Stimulated activated naive CD8-positive, alpha-beta T cell treated with anti-CD3 and anti-CD28 coated beads, Interleukin-15, Interleukin-2, amounts not matched to agents 100 U/mL and 50 U/mL, for 24 hours (primary cell): ENCODE results near the gene DOP1A.
A peak's percentile ranks its signal among the peaks of the same experiment; 100 is the strongest.

Experiments
- ATAC-seq: fragments of 150-1000 bp; cut with Tn5 transposase; one replicate; pipeline ENCODE4 v1.10.0; 2021
- DNase-seq: peaks from one replicate; pipeline ENCODE4 v3.0.0; 2021

Gene DOP1A

DNA sequence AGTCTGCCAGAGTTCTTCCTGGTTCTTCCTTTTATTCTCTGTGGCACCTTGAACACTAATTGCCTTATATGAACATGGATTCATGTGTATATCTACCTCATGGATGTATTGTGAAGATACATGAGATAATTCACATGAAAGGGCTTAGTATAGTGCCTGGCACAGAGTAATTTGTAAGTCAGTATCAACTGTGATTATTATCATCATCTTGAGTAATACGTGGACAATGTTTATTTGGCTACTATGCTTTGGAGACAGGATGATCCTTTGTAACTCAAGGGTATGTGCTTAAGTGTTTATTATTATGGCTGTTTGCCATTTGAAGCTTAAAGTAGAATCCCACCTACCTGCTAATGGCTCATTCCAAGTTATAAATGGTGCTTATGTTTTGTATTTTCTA is 16.0 kb downstream of the DOP1A start:
- DNase-seq: no peak

DNA sequence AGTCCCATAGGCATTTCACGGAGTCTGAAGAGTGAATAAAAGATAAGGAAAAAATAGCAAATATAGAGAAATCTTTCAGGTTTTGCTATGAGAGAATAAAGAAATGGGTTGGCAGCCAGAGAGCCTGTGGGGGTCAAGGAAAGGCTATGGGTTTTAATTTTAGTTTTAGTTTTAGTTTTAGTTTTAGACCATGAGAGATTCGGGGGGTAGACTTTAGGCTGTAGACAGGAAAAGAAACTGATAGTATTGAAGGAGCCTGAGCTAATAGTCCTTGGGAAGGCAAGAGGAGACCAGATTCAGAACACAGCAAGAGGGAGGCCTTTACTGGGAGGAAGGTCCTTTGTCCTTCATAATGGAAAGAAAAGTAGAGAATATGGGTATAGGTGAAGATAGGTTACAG is 19.3 kb downstream of the DOP1A start:
- ATAC-seq: peak; percentile 57
- no peak for DNase-seq

More for the DNA sequence above, 16.0 kb downstream of the DOP1A start:
- ATAC-seq: no peak

DNA sequence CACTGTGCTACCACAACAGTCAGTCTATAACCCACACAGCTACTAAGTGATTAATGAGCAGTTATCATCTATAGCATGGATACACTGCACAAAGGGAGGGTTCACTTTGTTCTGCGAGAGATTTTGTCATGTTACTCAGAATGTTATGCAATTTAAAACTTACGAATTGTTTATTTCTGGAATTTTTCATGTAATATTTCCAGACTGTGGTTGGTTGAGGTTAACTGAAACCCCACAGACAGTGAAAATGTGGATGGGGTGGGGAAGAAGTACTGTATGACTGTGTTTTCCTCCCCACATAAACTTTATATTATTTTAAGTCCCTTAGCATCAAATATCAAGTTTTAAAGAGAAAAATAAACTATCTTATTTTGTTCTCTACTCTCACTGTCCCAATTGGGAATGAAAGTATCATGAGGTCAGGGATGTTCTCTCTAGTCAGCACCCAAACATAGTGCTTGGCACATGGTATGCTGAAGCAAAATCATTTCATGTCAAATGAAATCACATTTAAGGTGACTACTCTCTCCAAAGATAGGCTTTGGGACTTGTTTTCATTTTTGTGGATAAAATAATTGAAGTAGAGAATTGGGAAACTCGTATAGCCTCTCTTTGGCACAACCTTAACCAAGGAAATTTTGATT is 25.4 kb downstream of the DOP1A start:
- DNase-seq (no peak), ATAC-seq (no peak)

DNA sequence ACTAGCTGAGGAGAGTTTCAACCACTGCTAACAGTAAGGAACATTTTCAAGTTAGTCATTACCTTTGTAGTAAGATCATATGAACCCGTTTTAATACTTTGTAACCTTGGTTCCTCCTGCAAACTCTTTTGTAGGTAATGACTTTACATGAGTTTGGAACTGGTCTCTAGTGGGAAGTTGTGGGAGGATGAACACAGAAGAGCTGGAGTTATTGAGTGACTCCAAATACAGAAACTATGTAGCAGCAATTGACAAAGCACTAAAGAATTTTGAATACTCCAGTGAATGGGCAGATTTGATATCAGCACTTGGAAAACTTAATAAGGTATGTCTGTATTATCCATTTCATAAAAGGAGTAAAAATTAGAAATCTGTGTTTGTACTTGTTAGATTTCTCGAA is 29.3 kb downstream of the DOP1A start:
- ATAC-seq (no peak), DNase-seq (no peak)

DNA sequence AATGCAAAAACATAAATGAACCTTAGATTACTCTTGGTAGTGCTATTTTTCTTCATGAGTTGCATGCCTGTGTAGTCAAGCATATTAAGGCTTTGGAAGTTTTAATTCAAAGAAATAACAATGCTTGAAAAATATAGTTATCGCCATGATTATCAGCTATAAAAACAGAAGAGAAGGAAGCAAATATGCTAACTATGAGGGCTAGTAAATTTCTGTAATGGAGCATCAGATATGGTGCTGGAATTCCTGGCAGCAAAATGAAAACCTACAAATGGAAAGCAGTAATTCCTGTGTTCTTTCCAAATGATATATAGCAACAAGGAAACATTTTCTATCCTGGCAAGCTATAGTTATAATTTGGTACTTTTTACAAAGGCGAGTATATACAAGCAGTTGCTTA is 29.7 kb downstream of the DOP1A start:
- ATAC-seq (no peak), DNase-seq (no peak)

DNA sequence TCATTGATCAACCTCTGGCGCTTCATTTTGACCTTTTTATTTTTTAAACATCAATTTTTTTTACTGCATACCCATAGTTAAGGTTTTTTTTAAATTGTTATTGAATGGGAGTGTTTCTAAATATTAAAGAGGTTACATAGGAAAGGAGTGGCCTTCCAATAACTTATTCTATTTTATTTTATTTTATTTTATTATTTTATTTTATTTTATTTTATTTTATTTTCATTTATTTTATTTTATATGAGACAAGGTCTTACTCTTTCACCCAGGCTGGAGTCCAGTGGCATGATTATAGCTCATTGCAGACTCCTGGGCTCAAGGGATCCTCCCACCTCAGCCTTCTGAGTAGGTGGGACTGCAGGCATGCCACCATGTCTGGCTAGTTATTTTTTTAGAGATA is 30.2 kb downstream of the DOP1A start:
- ATAC-seq (no peak), DNase-seq (no peak)

DNA sequence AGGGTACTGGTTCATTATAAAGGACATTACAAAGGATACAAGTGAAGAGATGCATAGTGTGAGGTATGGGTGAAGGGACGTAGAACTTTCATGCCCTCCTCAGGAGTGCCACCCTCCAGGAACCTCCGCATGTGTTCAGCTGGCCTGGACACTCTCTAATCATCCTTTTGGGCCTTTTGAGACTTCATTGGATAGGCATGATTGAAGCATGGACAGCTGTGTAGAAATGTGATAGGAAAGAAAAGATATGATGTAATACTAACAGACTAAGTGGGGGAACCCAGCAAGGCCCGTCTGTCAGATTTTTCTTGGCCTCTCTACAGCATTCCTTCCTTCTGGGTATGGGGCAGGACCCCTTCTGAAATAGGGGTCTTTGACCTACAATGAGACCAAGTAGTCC is 31.1 kb downstream of the DOP1A start:
- DNase-seq (no peak), ATAC-seq (no peak)

DNA sequence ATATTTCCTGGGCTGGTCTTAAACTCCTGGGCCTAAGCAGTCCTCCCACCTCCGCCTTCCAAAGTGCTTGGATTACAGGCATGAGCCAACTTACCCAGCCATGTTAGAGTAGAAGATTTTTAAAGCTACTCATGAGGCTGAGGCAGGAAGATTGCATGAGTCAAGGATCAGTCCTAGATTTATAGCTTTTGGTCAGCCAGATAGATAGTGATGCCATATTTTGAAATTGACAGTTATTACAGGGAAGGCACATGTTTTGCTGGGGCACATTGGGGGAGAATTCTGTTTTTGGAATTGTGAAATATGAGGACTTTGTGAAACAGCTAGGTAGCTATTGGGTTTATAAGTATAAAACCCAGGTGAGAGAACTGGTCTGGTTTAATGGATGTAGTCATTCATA is 40.9 kb downstream of the DOP1A start:
- ATAC-seq: no peak
- no peak for DNase-seq

DNA sequence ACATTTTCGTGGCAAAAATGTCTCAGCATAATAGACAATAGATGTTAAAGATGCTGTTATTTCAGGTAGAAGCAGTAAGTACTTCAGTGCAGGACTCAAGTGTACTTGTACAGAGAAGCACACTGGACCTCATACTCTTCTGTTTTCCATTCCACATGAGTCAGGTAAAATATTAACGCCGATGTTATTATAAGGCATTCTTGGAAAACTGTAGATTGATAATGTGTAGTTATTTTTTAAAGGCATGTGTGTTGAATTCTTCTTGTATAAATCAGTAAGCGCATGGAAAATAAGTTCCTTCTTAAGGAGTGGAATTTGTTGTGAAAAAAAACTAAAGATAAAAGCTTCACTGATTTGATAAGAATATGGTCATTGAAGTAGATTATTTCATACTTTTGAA is 45.8 kb downstream of the DOP1A start:
- ATAC-seq (no peak), DNase-seq (no peak)

DNA sequence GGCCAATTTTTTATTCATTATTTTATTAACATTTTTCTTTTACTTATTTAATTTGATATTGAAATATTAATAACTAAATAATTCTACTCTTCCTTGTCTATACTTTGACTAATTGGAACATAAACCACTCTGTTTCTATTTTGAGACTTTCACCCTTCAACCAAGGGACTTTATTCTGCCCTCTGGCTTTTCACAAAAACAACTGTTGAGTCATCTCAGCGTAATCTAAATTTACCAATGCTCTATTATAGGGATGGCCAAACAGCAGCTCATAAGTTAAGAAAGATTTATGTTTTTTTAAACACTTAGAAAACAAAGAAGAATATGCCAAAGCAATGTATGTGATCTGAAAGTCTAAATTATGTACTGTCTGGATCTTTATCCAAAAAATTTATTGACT is 46.7 kb downstream of the DOP1A start:
- DNase-seq (no peak), ATAC-seq (no peak)

DNA sequence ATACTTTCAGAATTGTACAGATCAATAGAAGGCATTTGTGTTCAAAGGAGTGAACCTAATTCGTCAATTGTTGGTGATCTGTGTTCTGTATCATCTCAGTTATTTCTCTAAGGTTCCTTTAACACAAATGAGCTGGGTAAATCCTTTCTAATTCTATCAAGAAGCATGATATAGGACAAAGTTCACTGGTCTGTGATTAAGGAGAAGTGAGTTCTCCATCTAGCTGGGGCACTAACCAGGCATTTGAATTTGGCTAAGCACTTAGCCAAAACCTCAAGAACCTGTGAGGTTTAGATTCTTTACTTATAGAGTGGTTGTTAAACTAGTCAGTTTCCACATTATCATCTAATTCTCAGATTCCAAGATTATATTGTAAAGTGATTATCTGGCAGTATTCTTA is 50.3 kb downstream of the DOP1A start:
- no peak for ATAC-seq
- DNase-seq: no peak

DNA sequence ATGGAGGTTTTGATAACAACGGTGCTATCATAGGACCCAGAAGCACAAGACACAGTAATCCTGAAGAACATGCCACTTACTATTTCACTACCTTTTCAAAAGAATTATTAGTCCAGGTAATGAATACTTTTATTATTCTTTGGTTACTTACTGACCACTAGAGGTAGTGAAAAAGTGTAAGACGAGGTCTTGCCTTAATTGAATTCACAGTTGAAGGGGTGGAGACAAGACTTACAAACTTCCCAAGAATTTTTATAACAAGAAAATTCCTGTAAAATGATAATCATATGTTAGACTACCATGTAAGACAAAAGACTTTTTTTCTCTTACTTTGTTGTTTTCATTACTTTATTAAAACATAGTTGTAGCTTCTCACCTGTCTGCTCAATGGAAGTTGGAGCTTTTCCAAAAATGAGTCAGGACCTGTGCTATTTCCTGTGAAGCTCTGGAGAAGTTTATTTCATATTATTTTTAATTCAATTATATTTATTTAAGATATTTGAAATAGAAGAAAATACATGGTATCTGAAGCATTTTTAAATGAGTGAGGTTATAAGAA is 52.4 kb downstream of the DOP1A start:
- DNase-seq (no peak), ATAC-seq (no peak)

DNA sequence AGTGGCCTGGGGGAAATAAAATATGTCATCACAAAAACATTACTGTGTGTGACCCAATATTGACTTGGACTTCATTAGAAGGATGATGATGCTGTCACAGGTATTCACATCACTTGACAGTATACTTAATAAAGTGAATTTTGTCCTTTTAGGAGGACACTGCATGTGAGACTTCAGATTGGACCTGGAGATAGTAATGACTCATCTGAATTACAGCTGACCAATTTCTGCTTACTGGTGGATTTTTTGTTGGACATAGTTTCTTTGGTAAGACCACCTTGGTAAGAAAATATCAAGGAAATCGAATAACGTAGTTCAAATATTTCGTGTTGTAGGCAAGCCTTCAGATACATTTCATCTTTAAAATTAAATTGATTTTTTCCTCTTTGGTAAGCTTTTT is 57.1 kb downstream of the DOP1A start:
- ATAC-seq: no peak

DNA sequence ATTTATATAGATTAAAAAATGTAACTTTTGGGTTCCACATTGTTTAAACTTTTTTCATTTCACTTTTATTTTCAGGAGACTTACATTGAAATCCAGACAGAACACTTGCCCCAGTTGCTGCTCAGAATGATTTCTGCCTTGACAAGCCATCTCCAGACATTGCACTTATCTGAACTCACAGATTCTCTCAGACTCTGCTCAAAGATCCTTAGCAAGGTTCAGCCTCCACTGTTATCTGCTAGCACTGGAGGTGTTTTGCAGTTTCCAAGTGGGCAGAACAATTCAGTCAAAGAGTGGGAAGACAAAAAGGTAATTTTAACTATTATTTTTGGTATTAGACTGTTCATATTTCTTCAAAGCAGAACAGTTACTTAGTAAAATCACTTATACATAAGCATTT is 58.0 kb downstream of the DOP1A start:
- DNase-seq (no peak), ATAC-seq (no peak)

More for the DNA sequence above, 57.1 kb downstream of the DOP1A start:
- no peak for DNase-seq

DNA sequence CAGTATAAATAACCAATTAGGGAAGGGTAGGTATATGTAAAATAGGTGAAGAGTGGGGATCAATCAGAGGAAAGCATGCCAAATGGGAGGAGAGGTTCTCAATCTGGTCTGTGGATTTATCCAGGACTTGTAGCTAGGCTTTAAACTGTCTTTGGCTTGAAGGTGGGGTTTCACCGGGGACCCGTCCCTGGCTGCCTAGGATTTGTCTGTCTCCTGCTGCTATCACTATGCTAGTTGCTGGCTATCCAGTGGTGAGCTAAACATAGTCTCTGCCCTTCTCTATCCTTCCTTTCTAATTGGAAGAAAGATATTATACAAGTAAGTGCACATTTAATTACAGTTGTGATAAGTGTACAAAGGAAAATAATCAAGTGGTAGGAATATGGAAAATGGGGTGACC is 58.8 kb downstream of the DOP1A start:
- no peak for DNase-seq
- ATAC-seq: no peak

DNA sequence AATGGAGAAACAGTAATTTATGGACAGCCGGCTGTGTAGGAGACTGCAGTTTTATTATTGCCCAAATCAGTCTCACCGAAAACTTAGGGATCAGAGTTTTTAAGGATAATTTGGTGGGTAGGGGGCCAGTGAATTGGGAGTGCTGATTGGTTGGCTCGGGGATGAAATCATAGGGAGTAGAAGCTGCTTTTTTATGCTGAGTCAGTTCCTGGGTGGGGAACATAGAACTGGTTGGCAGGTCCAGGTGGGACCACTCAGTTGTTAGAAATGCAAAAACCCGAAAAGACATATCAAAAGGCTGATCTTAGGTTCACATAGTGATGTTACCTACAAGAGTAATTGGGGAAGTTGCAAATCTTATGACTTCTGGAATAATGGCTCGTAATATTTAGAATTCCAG is 59.3 kb downstream of the DOP1A start:
- no peak for DNase-seq
- no peak for ATAC-seq

DNA sequence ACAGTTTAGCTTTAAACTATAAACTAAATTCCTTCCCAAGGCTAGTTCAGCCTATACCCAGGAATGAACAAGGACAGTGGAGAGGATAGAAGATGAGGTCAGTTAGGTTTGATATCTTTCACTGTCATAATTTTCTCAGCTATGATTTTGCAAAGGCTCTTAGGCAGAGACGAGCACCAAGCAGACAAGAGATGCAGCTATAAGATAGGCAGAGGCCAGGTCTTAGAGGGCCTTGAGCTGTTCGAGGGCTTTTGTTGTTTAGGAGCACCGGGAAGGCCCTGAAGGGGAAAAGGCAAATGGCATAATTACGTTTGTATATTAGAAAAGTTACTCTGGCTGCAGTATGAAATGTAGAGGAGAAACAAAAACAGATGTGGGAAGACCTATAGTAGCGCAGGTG is 59.8 kb downstream of the DOP1A start:
- DNase-seq (no peak), ATAC-seq (no peak)

DNA sequence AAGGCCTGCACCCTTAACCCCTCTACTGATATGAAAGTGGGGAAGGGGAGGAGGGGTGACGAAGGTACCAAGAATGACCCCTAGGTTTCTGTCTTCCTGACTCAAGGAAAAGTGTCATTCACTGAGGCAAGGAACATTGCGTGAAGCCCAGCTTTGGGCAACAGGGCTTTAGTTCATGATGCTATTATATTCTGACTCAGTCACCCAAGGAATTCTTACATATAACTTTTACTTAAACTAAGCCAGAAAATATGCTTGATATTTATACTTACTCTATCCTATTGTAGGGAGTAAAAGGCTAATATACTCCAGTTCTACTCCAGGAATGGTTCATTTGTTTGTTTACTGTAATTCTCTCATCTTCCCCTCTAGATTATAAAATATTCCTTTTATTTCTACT is 60.5 kb downstream of the DOP1A start:
- ATAC-seq: no peak
- no peak for DNase-seq

DNA sequence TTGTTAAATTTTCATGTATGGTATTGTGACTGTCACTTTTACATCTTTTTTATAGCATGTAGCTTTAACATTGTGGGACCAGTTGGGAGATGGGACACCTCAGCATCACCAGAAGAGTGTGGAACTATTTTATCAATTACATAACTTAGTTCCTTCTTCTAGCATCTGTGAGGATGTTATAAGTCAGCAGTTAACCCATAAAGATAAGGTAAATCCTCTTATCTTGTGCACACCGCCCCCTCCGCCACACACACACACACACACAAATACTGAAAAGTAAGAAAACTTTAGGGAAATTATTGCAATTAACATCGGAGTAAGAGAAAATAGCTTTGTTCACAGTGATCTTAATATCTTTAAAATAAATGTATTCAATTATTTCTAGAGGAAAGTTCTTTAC is 64.7 kb downstream of the DOP1A start:
- no peak for DNase-seq
- no peak for ATAC-seq

DNA sequence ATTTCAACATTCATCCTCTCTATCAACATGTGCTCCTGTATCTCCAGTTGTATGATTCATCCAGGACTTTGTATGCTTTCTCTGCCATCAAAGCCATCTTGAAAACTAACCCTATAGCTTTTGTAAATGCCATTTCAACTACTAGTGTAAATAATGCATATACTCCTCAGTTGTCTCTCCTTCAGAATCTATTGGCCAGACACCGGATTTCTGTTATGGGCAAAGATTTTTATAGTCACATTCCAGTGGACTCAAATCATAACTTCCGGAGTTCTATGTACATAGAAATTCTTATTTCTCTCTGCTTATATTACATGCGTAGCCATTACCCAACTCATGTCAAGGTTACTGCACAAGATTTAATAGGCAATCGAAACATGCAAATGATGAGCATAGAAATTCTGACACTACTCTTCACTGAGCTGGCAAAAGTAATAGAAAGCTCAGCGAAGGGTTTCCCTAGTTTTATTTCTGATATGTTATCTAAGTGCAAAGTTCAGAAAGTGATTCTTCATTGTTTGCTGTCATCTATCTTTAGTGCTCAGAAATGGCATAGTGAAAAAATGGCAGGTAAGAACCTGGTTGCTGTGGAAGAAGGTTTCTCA is 70.7 kb downstream of the DOP1A start:
- no peak for DNase-seq
- no peak for ATAC-seq

DNA sequence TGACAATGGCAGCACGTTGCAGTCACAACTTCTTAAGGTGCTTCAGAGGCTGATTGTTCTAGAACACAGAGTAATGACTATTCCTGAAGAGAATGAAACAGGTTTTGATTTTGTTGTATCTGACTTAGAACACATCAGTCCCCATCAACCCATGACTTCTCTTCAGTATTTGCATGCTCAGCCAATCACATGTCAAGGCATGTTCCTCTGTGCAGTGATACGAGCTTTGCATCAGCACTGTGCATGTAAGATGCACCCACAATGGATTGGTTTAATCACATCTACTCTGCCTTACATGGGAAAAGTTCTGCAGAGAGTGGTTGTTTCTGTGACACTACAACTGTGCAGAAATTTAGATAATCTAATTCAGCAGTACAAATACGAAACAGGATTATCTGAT is 71.3 kb downstream of the DOP1A start:
- ATAC-seq: no peak
- DNase-seq: no peak

DNA sequence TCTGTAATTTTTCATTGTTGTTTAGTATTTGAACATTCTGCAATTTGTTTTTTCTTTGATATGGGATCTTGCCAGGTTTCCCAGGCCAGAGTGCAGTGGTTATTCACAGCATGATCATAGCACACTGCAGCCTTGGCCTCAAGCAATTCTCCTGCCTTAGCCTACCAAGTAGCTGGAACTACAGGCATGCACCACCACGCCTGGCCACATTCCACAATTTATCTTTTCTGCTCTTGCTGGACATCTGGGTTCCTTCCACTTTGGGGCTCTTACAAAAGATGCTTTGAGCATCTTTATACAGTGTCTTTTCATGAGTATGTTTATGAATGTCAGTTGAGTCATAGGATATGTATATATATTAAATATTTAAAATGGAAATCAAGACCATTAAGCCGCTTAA is 83.6 kb downstream of the DOP1A start:
- ATAC-seq: no peak
- no peak for DNase-seq

DNA sequence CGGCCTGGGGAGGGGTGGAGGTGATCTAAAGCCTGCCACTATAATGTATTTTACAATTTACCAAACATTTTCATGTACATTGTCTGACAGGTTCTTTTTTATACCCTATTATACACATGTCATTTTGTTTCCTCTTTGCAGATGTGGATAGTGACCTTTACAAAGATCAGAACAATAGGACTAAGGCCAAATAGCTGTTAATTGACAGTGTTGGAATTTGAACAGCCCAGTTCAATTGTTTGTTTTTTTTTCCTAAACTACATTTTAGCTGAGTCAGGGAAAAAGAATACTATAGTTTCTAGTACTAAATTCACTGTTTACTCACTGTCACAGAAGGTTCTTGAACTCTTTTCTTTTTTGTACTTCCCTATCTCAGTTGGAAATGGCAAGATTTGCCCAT is 85.4 kb downstream of the DOP1A start:
- no peak for ATAC-seq
- no peak for DNase-seq

DNA sequence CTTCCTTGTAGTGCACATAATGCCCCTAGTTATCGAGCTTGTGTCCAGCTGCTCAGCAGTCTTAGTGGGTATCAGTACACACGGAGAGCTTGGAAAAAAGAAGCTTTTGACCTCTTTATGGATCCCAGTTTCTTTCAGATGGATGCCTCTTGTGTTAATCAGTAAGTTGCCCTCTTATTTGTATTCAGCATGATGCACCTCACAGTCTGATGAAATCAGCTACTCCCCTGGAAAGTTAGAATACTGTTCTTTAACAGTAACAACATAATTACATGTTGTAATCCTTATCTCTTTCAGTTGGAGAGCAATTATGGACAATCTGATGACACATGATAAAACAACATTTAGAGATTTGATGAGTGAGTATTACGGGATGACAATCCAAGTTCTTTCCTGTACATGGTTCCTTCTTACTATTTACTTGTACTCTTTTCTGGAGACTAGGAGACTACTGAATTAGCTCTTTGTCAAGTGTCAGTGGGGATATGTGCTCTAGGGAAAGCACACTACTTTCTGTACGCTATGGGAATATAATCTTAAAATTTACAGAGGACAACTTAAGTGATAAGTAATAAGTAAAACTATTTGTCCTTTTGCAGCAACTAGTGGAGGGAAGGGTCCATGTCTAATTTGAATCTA is 86.5 kb downstream of the DOP1A start:
- ATAC-seq: no peak
- DNase-seq: no peak
